ENCODE results near the gene GSTK1.

- TF ChIP-seq, protein P1, sequence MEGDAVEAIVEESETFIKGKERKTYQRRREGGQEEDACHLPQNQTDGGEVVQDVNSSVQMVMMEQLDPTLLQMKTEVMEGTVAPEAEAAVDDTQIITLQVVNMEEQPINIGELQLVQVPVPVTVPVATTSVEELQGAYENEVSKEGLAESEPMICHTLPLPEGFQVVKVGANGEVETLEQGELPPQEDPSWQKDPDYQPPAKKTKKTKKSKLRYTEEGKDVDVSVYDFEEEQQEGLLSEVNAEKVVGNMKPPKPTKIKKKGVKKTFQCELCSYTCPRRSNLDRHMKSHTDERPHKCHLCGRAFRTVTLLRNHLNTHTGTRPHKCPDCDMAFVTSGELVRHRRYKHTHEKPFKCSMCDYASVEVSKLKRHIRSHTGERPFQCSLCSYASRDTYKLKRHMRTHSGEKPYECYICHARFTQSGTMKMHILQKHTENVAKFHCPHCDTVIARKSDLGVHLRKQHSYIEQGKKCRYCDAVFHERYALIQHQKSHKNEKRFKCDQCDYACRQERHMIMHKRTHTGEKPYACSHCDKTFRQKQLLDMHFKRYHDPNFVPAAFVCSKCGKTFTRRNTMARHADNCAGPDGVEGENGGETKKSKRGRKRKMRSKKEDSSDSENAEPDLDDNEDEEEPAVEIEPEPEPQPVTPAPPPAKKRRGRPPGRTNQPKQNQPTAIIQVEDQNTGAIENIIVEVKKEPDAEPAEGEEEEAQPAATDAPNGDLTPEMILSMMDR (IDR thresholded peaks at IDR 0.05), result no peak
- TF ChIP-seq EZH2 (IDR thresholded peaks at IDR 0.05; ENCODE audit: borderline replicate concordance, insufficient read depth, low read depth, low read length, poor library complexity, severe bottlenecking), result no peak
Measured at GRCh38 chr7:143223784-143224183, 39.5 kb upstream of the GSTK1 start.

Data from B cell (primary cell).